Measurements from ENCODE around the gene OPRL1.

The OPRL1 gene

DNA sequence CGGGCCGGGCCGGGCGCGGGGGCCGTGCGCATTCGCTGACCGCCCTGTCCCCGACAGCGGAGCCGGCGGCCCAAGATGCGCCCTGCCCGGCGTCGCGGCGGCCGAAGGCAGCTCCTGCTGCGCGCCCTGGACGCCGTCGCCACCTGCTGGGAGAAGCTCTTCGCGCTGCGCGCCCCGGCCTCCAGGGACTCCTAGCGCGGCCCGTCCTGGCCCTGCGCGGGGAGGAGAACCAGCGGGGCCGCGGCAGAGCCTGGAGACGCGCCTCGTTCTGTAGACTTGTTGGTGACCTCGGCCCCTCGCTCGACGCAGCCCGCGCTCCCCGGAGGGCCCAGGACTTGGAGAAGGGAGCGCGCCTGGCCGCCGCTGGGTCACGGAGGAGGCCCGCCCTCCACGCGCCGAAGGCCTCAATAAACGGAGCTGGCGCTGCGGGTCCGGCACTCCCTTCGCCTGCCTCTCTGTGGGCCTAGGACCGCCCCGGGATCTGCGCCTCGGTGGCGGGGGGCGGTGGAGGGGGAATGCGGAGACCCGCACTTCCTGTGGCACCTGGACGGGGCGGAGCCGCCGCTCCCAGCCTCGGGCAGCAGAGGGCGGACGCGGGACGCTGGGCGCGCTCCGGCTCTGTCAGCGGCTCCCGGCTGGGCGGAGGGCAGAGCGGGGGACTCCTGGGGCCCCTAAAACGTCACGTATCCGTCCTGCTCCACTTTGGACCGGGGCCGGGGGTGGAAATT is 41.2 kb upstream of the OPRL1 start:
- peaks cover 5% of the 10 kb centered on the region for H3K4me1 Mint-ChIP-seq
- ATAC-seq (ENCODE audit: low read depth): peak; percentile 81
- no peaks in the 10 kb centered on the region for H3K27me3 Mint-ChIP-seq
- H3K9me3 Mint-ChIP-seq: no peaks in the 10 kb centered on the region
- DNase-seq (ENCODE audit: low spot score in 2 of 2): peak; percentile 73 to 80
- H3K27ac Mint-ChIP-seq: no peak overlapping the region
- peak overlapping the region; percentile 79 for H3K4me3 Mint-ChIP-seq
- H3K36me3 Mint-ChIP-seq: no peaks in the 10 kb centered on the region

- Mint-ChIP-seq H3K9me3 (no peaks in the 10 kb centered on the region), H3K36me3 (no peaks in the 10 kb centered on the region), H3K4me1 (peaks cover 5% of the 10 kb centered on the region), H3K27ac (no peak overlapping the region), H3K4me3 (peak overlapping the region; percentile 79), H3K27me3 (no peaks in the 10 kb centered on the region)
- DNase-seq (ENCODE audit: low spot score in 2 of 2): no peak
- ATAC-seq (ENCODE audit: low read depth): no peak
These were observed 40.4 kb upstream of the OPRL1 start for GRCh38 chr20:64039293-64040160.

- DNase-seq (ENCODE audit: low spot score in 2 of 2): no peak
- no peak for ATAC-seq (ENCODE audit: low read depth)
- Mint-ChIP-seq H3K27me3 (peaks cover 5% of the 10 kb centered on the region), H3K36me3 (no peaks in the 10 kb centered on the region), H3K9me3 (no peaks in the 10 kb centered on the region), H3K4me1 (peaks cover 5% of the 10 kb centered on the region), H3K27ac (no peak overlapping the region), H3K4me3 (no peak overlapping the region)
These were observed 39.4 kb upstream of the OPRL1 start for GRCh38 chr20:64040231-64041039.

GRCh38 chr20:64041040-64041780 is 38.7 kb upstream of the OPRL1 start:
- ATAC-seq (ENCODE audit: low read depth): no peak

GRCh38 chr20:64041781-64042053 is 38.2 kb upstream of the OPRL1 start:
- ATAC-seq (ENCODE audit: low read depth): no peak
- peak overlapping the region; percentile 83 for H3K4me3 Mint-ChIP-seq
- no peak overlapping the region for H3K27ac Mint-ChIP-seq
- DNase-seq (ENCODE audit: low spot score in 2 of 2): no peak
- no peaks in the 10 kb centered on the region for H3K9me3 Mint-ChIP-seq
- no peaks in the 10 kb centered on the region for H3K36me3 Mint-ChIP-seq
- H3K4me1 Mint-ChIP-seq: peaks cover 5% of the 10 kb centered on the region
- peaks cover 14% of the 10 kb centered on the region for H3K27me3 Mint-ChIP-seq

More at GRCh38 chr20:64041040-64041780, 38.7 kb upstream of the OPRL1 start:
- Mint-ChIP-seq H3K27me3 (peaks cover 10% of the 10 kb centered on the region), H3K9me3 (no peaks in the 10 kb centered on the region), H3K4me3 (peak overlapping the region; percentile 83), H3K27ac (no peak overlapping the region), H3K4me1 (peaks cover 5% of the 10 kb centered on the region), H3K36me3 (no peaks in the 10 kb centered on the region)
- peak in 1 of 2 donors; percentile 19 for DNase-seq (ENCODE audit: low spot score in 2 of 2)

DNA sequence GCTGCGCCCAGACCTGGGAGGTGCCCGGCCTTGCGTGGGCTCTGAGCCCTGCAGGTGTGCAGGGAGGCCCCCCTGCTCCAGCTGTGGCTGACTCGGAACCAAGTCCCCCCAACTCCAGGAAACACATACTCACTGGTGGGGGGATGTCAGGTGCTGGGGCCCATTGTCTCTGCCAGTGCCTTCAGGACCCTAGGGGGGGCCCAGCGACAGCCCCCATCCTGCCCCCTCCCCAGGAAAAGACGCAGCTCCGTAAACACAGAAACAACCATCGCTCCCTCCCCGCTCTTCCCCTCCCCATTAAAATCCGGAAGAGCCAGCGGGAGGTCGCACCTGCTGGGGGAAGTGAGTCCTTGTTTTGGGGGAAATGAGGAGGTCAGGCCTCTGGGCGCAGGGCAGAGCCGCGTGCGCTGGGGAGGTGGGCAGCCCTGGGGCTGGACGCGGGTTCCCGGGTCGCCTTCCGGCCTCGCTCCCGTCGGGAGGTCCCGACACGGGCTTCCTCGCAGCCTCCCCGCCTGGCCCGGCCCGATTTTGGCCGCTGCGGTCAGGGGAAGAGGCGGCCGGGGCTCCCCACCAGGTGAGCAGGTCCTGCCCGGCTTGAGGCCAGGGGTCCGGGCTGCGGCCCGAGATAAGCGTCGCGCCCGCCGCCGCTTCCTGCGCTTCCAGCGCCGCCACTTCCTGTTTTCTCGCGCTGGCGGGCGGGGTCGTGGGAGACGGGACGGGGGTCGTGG is 37.7 kb upstream of the OPRL1 start:
- no peaks in the 10 kb centered on the region for H3K9me3 Mint-ChIP-seq
- H3K36me3 Mint-ChIP-seq: no peaks in the 10 kb centered on the region
- no peak for DNase-seq (ENCODE audit: low spot score in 2 of 2)
- no peak overlapping the region for H3K27ac Mint-ChIP-seq
- H3K4me3 Mint-ChIP-seq: peak overlapping the region; percentile 83
- H3K4me1 Mint-ChIP-seq: peaks cover 5% of the 10 kb centered on the region
- H3K27me3 Mint-ChIP-seq: peaks cover 17% of the 10 kb centered on the region
- no peak for ATAC-seq (ENCODE audit: low read depth)

- no peaks in the 10 kb centered on the region for H3K36me3 Mint-ChIP-seq
- no peak overlapping the region for H3K4me3 Mint-ChIP-seq
- no peak overlapping the region for H3K27ac Mint-ChIP-seq
- H3K9me3 Mint-ChIP-seq: no peaks in the 10 kb centered on the region
- ATAC-seq (ENCODE audit: low read depth): no peak
- H3K27me3 Mint-ChIP-seq: peaks cover 22% of the 10 kb centered on the region
- no peak for DNase-seq (ENCODE audit: low spot score in 2 of 2)
- peaks cover 3% of the 10 kb centered on the region for H3K4me1 Mint-ChIP-seq
These were observed 36.1 kb upstream of the OPRL1 start for GRCh38 chr20:64043768-64044167.

- no peak overlapping the region for H3K4me3 Mint-ChIP-seq
- no peaks in the 10 kb centered on the region for H3K36me3 Mint-ChIP-seq
- peaks cover 24% of the 10 kb centered on the region for H3K27me3 Mint-ChIP-seq
- no peak for DNase-seq (ENCODE audit: low spot score in 2 of 2)
- H3K27ac Mint-ChIP-seq: no peak overlapping the region
- no peaks in the 10 kb centered on the region for H3K9me3 Mint-ChIP-seq
- peaks cover 3% of the 10 kb centered on the region for H3K4me1 Mint-ChIP-seq
- no peak for ATAC-seq (ENCODE audit: low read depth)
These were observed 35.2 kb upstream of the OPRL1 start for GRCh38 chr20:64044484-64045247.

- Mint-ChIP-seq H3K4me1 (peaks cover 4% of the 10 kb centered on the region), H3K27me3 (peaks cover 24% of the 10 kb centered on the region), H3K27ac (no peak overlapping the region), H3K36me3 (no peaks in the 10 kb centered on the region), H3K4me3 (no peak overlapping the region), H3K9me3 (no peaks in the 10 kb centered on the region)
- no peak for DNase-seq (ENCODE audit: low spot score in 2 of 2)
- no peak for ATAC-seq (ENCODE audit: low read depth)
These were observed 34.4 kb upstream of the OPRL1 start for GRCh38 chr20:64045346-64046011.

DNA sequence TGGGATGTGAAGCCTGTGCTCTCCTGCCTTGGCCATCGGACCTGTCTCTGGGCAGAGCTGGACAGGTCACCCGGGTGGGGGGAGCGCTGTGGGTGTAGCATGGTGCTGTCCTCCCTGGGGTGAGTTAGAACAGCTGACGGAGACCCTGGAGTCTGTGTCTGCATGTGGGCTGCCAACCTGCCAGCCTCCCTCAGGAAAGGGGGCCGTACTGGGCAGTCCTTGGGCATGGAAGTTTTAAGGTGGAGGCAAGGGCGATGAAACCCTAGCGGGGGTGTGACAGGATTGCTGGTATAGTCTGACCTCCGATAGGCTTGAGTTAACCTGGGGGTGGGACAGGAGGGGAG is 32.9 kb upstream of the OPRL1 start:
- Mint-ChIP-seq H3K36me3 (no peaks in the 10 kb centered on the region), H3K27ac (no peak overlapping the region), H3K9me3 (no peaks in the 10 kb centered on the region), H3K4me3 (no peak overlapping the region), H3K4me1 (peaks cover 6% of the 10 kb centered on the region), H3K27me3 (peaks cover 32% of the 10 kb centered on the region)
- DNase-seq (ENCODE audit: low spot score in 2 of 2) (no peak), ATAC-seq (ENCODE audit: low read depth) (no peak)

DNA sequence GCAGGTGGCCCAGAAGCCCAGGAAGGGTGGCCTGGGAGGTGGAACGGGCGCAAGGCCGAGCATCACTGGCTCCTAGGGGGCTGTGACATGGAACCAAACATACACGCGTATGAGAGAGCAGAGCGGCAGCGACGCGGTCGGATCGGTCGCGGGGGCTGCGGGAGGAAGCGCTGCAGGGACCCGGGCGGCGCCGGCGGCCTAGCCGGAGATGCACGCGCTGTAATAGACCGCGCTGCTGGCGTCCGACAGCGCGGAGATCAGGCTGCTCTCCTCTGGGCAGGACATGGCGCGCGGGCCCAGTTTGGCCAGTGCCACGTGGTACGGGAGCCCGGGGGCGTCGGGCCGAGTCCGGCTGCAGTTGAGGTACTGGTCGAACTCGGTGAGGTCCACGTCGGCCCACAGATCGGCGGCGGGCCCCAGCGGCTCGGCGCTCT is 31.9 kb upstream of the OPRL1 start:
- Mint-ChIP-seq H3K4me1 (peaks cover 4% of the 10 kb centered on the region), H3K4me3 (no peak overlapping the region), H3K27me3 (peaks cover 36% of the 10 kb centered on the region), H3K27ac (no peak overlapping the region), H3K9me3 (no peaks in the 10 kb centered on the region), H3K36me3 (no peaks in the 10 kb centered on the region)
- ATAC-seq (ENCODE audit: low read depth) (no peak), DNase-seq (ENCODE audit: low spot score in 2 of 2) (no peak)

- no peaks in the 10 kb centered on the region for H3K36me3 Mint-ChIP-seq
- H3K9me3 Mint-ChIP-seq: no peaks in the 10 kb centered on the region
- no peak overlapping the region for H3K27ac Mint-ChIP-seq
- peaks cover 42% of the 10 kb centered on the region for H3K27me3 Mint-ChIP-seq
- no peak overlapping the region for H3K4me3 Mint-ChIP-seq
- H3K4me1 Mint-ChIP-seq: peaks cover 4% of the 10 kb centered on the region
- DNase-seq (ENCODE audit: low spot score in 2 of 2): peak in 1 of 2 donors; percentile 16
- no peak for ATAC-seq (ENCODE audit: low read depth)
These were observed 31.4 kb upstream of the OPRL1 start for GRCh38 chr20:64048402-64049044.

Data from memory B cell (primary cell).